H54 (cell line): ENCODE data around the gene PPHLN1.
A peak's percentile ranks its signal among the peaks of the same experiment; 100 is the strongest.
"Not testable (repeated sequence)": the region's sequence is repeated elsewhere in the genome, so short reads cannot be mapped to it uniquely, and the experiment has no call there.

Experiments used
- DNase-seq: peaks from one replicate; pipeline ENCODE4 v3.0.0; 2011; ENCODE audit warnings: low spot score, mixed read lengths; ENCODE audit not compliant: insufficient read length
- FAIRE-seq: peaks from 3 replicates; lab custom pipeline; 2011; peaks lifted over from hg19 to GRCh38; lab: Jason Lieb, UNC
- POLR2A ChIP-seq: IDR thresholded peaks from 2 replicates; pipeline ENCODE4 v1.6.1; 2011; ENCODE audit warnings: low read depth, mild to moderate bottlenecking, low read length

Gene PPHLN1

DNA sequence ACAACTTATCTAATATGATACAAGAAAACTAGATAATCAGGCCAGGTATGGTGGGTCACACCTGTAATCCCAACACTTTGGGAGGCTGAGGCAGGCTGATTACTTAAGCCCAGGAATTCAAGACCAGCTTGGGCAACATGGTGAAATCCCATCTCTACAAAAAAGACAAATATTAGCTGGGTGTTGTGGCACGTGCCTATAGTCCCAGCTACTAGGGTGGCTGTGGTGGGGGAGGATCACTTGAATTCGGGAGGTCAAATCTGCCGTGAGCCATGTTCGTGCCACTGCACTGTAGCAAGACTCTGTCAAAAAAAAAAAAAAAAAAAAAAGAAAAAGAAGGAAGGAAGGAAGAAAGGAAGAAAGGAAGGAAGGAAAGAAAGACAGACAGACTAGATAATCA is 27.1 kb upstream of the PPHLN1 start:
- TF ChIP-seq POLR2A = no peak
- no peak for FAIRE-seq

DNA sequence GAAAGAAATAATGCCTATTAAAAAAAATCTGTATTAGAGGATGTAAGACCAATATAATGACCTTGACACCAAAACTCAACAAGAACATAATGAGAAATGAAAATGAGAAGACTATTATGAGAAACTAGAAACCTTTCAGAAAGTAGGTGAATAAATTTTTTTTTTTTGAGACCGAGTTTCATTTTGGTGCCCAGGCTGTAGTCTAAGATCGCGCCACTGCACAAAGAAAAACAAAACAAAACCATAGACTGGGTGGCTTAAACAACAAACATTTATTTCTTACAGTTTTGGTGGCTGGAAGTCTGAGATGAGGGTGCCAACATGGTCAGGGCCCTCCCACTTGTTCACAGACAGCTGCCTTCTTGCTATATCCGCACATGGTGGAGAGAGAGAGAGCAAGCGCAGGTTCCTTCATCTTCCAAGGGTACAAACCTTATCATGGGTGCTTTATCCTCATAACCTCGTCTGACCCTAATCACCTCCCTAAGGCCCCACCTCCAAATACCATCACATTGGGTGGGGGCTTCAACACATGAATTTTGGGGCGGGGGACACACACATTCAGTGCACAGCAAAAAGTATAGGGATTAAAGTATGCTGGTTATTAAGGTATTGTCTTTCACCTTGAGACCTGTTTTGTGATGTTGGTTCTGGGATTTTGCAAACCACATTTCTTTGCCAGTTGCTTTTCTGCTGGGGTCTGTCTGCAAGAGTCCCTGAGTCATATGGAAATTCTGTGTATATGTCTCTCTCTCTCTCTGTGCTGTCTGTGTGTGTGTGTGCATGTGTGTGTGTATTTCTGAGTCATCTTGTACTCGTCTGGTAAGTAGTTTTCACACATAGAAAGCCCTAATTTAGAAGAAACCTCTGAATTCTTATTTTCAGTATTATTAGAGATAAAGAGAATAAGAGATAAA is 26.3 kb upstream of the PPHLN1 start:
- TF ChIP-seq POLR2A = no peak
- DNase-seq = no peak
- FAIRE-seq = no peak

More for the DNA sequence above, 27.1 kb upstream of the PPHLN1 start:
- no peak for DNase-seq

DNA sequence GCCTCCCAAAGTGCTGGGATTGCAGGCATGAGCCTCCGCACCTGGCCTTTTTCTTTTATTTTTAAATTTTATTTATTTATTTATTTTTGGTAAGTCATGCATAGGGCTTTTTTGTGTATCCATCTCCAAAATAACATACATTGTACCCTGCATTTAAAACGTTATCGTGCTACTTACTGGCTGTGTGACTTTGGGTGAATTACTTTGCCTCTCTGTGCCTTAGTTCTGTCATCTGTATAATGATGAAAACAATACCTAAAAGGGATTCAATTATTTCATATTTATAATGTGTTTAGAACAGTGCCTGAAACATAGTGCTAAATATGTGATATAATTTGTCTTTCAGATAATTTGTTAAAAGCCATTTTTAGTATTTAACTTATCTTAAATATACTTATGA is 19.7 kb upstream of the PPHLN1 start:
- no peak for DNase-seq
- no peak for FAIRE-seq
- TF ChIP-seq POLR2A = no peak

DNA sequence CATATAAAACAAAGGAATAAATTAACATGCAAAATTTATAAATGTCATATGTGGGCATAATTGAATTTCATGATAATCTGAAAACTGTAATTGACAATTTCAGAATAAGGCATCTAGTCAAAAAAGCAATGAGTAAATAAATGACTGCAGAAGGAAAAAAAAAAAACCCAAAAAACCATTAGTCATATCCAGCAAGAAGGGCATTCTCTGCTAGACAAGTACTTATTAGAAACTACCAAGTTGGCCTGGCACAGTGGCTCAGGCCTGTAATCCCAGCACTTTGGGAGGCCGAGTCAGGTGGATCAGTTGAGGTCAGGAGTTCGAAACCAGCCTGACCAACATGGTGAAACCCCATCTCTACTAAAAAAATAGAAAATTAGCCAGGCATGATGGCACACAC is 17.6 kb upstream of the PPHLN1 start:
- no peak for TF ChIP-seq POLR2A
- FAIRE-seq (no peak), DNase-seq (no peak)

DNA sequence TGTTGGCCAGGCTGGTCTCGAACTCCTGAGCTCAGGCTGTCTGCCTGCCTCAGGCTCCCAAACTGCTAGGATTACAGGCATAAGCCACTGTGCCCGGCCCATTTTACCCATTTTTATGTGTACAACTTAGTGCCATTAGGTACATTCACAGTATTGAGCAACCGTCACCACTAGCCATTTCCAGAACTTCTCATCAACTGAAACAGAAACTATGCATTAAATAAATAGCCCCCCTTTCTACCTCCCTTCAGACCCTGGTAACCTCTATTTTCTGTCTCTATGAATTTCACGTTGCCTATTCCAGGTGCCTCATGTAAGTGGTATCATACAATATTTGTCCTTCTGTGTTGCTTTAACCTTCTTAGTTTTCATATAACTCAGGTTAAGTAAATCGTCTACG is 16.0 kb upstream of the PPHLN1 start:
- no peak for FAIRE-seq
- no peak for TF ChIP-seq POLR2A

DNA sequence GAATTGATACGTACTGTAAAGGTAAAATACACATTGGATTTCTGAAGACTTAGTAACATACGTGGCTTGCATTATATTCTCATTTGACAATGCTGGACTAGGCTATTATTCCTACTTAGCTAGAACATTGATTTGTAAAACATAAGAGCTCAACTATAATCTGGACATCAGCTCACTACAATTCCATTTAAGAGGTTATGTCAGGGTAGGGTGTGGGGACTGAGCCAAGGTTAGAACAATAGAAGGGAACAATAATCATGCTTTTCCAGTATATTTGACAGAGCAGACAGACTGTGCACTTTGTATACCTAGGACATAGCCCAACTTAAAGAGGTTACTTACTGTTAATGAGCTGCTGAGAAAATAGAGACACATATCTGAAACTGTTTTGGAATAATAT is 10.9 kb upstream of the PPHLN1 start:
- DNase-seq (no peak), FAIRE-seq (no peak)
- no peak for TF ChIP-seq POLR2A

More for the DNA sequence above, 16.0 kb upstream of the PPHLN1 start:
- DNase-seq = no peak

DNA sequence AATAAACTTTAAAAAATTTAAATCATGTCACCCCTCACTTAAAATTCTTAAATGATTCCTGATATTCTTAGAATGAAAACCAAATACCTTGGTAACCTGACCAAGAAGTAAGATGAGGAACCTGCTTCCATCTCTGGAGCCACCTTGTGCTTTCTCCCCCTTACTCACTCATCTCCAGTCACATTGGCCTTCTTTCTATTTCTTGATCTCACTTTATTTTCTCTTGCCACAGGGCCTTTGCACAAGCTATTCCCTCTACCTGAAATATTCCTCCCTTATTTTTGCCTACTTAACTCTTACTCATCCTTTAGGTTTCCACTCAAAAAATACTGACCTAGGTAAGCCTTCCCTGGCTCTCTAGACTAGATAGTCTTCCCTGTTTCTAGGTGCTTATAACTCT is 5.2 kb upstream of the PPHLN1 start:
- DNase-seq (no peak), FAIRE-seq (no peak)
- TF ChIP-seq POLR2A = no peak

DNA sequence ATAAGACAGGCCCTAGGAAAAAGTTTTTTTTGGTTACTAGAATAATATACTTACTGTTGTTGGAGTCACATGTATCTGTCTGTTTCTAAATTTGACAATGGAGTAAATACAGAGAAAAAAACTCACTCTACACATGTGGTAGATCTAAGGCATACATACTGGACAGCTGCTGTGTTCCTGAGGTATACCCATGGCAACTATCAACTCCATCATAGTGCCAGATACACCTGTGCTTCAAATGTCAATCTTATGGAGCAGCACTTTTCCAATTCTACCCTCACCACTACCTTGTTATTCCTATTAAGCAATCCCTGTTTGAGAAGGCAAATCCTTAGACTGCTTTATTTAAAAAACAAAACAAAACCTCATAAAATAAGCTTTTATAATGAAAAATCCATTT is 3.4 kb upstream of the PPHLN1 start:
- FAIRE-seq (no peak), DNase-seq (no peak)
- TF ChIP-seq POLR2A = no peak

DNA sequence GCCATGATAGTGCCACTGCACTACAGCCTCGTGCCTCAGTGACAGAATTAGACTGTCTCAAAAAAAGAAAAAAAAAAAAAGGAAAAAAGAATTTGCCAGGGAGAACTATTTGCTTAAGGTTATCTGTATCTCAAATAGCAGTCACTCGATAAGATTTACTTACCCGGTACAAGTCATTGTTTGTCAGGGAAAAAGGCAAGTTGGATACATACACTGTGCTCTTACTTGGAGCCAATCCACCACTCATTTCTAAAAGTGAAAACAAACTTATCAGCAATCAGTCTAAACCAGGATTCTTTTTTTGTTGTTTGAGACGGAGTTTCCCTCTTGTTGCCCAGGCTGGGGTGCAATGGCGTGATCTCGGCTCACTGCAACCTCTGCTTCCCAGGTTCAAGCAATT is 2.1 kb upstream of the PPHLN1 start:
- no peak for TF ChIP-seq POLR2A
- DNase-seq (no peak), FAIRE-seq (no peak)

DNA sequence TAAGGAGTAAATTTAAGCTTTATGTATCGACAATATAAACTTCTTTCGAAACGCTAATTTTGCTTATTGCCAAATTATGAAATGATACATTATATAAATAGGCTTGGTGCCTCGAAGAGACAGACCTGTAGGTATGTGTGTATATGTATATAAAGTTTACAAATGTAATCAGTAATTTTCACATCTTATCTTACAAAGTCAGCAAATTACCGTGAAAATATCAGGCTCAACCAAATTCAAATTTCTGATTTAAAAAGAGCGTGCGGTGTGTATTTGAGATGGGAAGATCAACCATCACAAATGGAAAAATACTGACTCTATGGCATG is 678 bp upstream of the PPHLN1 start:
- no peak for FAIRE-seq
- no peak for DNase-seq
- TF ChIP-seq POLR2A = no peak

DNA sequence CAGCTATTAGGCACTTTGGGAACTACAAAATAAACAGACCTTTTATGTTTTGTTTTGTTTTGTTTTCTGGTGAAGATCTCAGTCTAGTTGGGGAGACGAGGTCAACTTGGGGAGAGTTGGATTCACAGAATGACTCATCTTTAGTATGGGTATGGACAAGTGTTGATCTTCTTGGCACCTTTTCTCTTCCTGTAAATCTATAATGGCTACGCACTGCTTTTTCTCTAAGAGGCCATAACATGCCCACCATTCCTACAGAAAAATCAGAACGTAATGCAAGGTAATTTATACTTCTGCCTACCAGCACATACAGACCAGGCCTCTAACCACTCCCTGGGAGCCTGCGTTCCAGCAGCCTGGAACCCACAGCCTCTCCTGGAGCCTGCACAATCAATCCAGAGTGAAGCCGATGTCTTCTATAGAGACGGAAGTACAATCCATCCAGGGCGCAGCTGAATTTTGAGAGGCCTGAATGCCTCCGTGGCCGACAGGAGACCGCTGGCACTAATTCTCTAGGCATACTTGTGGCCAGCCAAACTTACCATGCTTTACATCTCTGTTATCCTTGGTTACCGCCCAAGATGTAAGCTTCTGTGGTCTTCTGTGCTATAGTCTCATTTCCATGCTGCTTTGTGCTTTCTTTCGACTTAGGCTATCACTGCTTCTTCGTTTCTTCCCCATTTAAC is 717 bp downstream of the PPHLN1 start:
- DNase-seq (no peak), FAIRE-seq (peak; percentile 27)
- no peak for TF ChIP-seq POLR2A

DNA sequence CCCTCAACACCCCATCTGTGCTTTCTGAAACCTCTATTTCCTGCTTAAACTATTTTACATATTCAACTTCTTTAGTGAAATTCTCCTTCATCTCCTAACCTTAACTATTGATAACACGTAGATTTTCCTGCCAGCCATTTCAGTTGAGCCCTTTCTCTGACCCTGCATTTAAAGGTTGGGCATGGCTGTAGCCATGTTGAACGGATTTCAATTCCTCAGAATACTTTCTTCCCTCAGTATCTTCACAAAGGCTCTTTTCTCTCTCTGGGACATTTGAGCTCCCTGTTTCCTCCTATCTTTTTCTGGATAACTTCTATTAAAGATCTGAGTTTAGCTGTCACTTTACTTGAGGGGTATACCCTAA is 1.2 kb downstream of the PPHLN1 start:
- FAIRE-seq = no peak
- DNase-seq = no peak
- TF ChIP-seq POLR2A = no peak

DNA sequence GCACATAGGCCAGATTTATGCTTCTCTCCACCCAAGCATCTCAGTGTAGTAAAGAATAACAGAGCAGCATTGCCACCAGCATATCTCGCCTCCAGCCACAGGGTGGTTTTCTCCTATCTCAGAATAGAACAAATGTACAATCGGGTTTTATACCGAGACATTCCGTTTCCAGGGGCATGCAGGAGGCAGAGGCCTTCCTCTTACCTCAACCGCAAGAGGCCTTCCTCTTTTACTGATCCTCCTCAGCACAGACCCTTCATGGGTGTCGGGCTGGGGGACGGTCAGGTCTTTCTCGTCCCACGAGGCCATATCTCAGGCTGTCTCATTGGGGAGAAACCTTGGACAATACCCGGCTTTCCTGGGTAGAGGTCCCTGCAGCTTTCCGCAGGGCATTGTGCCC is 4.1 kb downstream of the PPHLN1 start:
- not testable (repeated sequence) for DNase-seq, FAIRE-seq

DNA sequence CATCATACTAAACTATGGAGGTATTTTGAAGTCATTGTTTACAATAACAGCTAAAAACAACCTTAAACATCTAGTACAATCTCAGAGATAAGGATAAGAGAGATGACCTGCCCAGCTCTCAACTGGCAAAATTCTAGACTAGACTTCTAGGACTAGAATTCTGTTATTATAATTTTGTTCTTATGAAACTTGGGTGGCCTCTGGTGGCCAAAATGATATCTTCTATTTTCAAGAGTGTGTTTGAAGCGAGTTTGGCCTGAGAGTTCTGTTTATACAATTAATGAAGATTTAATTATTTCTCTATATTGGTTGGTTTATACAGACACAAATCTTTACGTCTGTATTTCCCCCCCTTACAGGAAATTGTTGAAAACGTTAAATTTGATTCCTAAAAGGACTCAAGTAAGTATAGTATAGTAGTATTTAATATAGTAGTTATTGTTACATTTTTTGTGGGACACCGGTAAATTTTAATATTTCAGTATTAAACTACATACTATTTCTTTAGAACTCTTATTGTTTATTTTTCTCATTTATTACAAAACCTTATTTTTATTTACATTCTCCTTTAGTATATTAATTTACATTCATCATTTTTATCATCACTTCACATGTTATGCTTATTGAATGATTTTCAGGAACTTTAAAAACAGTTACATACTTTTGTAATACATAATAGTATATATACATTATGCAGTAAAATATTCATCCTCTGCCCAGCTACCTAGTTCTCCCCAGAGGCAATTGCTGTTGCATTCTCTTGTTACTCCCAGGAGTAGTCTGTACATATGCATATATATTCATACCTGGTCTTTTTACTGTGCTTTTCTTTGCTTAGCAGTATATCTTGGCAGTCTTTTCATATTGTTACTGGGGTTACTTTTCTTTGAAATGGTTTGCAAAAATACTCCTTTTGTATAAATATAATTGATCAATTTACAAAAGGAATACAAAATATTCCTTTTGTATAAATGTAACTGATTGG is 6.6 kb downstream of the PPHLN1 start:
- DNase-seq (peak; percentile 13), FAIRE-seq (no peak)
- TF ChIP-seq POLR2A = no peak
